NCI-H748 treated with DMSO at 0.1 percent for 48 hours (cell line): ENCODE measurements around the gene SNTG2.
"Not testable (repeated sequence)": the region's sequence is repeated elsewhere in the genome, so short reads cannot be mapped to it uniquely, and the experiment has no call there.

Experiments used
- DNase-seq: peaks from one replicate; lab custom pipeline; 2025; lab: John Stamatoyannopoulos, UW

SNTG2 gene

GRCh38 chr2:1099418-1099817, 148.8 kb downstream of the SNTG2 start:
- no peak for DNase-seq

- DNase-seq, result no peak
Measured at GRCh38 chr2:1101011-1101782, 150.5 kb downstream of the SNTG2 start.

GRCh38 chr2:1101982-1102590, 151.4 kb downstream of the SNTG2 start:
- DNase-seq, result no peak

GRCh38 chr2:1104364-1104763, 153.7 kb downstream of the SNTG2 start:
- no peak for DNase-seq

GRCh38 chr2:1106344-1106743, 155.7 kb downstream of the SNTG2 start:
- not testable (repeated sequence) for DNase-seq

GRCh38 chr2:1115843-1116539, 165.3 kb downstream of the SNTG2 start:
- no peak for DNase-seq

GRCh38 chr2:1117569-1117968, 166.9 kb downstream of the SNTG2 start:
- no peak for DNase-seq

GRCh38 chr2:1125217-1125616, 174.6 kb downstream of the SNTG2 start:
- no peak for DNase-seq

GRCh38 chr2:1125633-1126370, 175.2 kb downstream of the SNTG2 start:
- no peak for DNase-seq

GRCh38 chr2:1129982-1130381, 179.3 kb downstream of the SNTG2 start:
- no peak for DNase-seq

GRCh38 chr2:1130922-1131321, 180.3 kb downstream of the SNTG2 start:
- no peak for DNase-seq

- peak; percentile 58 for DNase-seq
Measured at GRCh38 chr2:1132328-1132969, 181.8 kb downstream of the SNTG2 start.

GRCh38 chr2:1133896-1134295, 183.2 kb downstream of the SNTG2 start:
- not testable (repeated sequence) for DNase-seq

GRCh38 chr2:1134629-1135028, 184.0 kb downstream of the SNTG2 start:
- DNase-seq, result no peak

GRCh38 chr2:1136067-1136466, 185.4 kb downstream of the SNTG2 start:
- no peak for DNase-seq

GRCh38 chr2:1136846-1137245, 186.2 kb downstream of the SNTG2 start:
- DNase-seq, result no peak

- no peak for DNase-seq
Measured at GRCh38 chr2:1137264-1137663, 186.6 kb downstream of the SNTG2 start.

GRCh38 chr2:1137913-1138391, 187.3 kb downstream of the SNTG2 start:
- no peak for DNase-seq

- DNase-seq, result peak; percentile 28
Measured at GRCh38 chr2:1140389-1141003, 189.8 kb downstream of the SNTG2 start.

- no peak for DNase-seq
Measured at GRCh38 chr2:1141079-1141478, 190.4 kb downstream of the SNTG2 start.

GRCh38 chr2:1143129-1143528, 192.5 kb downstream of the SNTG2 start:
- DNase-seq, result no peak
